GF-D8 (cell line): ENCODE data around the gene EGLN1.
"Not testable (repeated sequence)": the region's sequence is repeated elsewhere in the genome, so short reads cannot be mapped to it uniquely, and the experiment has no call there.

Experiments
- DNase-seq: peaks from one replicate; lab custom pipeline; 2025; lab: John Stamatoyannopoulos, UW

The EGLN1 gene

GRCh38 chr1:231359113-231359512, 63.0 kb downstream of the EGLN1 start:
- DNase-seq, result peak; percentile 85

- peak; percentile 40 for DNase-seq
Measured at GRCh38 chr1:231357831-231358354, 64.2 kb downstream of the EGLN1 start.

GRCh38 chr1:231357187-231357772, 64.8 kb downstream of the EGLN1 start:
- no peak for DNase-seq

GRCh38 chr1:231355171-231355570, 66.9 kb downstream of the EGLN1 start:
- DNase-seq, result no peak

- DNase-seq, result no peak
Measured at GRCh38 chr1:231354330-231355020, 67.6 kb downstream of the EGLN1 start.

GRCh38 chr1:231353086-231353485, 69.0 kb downstream of the EGLN1 start:
- DNase-seq, result no peak

- DNase-seq, result no peak
Measured at GRCh38 chr1:231351816-231352215, 70.3 kb downstream of the EGLN1 start.

- not testable (repeated sequence) for DNase-seq
Measured at GRCh38 chr1:231348856-231349255, 73.2 kb downstream of the EGLN1 start.

GRCh38 chr1:231348442-231348841, 73.6 kb downstream of the EGLN1 start:
- DNase-seq, result no peak

- no peak for DNase-seq
Measured at GRCh38 chr1:231347961-231348360, 74.1 kb downstream of the EGLN1 start.

GRCh38 chr1:231340328-231341013, 81.6 kb downstream of the EGLN1 start:
- no peak for DNase-seq

GRCh38 chr1:231338270-231339128, 83.6 kb downstream of the EGLN1 start, which contains the start of gene SPRTN:
Gene SPRTN, plus strand, starts transcription at chr1:231338293. Its CDS starts 91 bp downstream, at chr1:231338384.
- no peak for DNase-seq

- DNase-seq, result peak; percentile 85
Measured at GRCh38 chr1:231337472-231338269, 84.4 kb downstream of the EGLN1 start, which contains the start of gene EXOC8. Gene EXOC8, minus strand, starts transcription at chr1:231337852. Its CDS starts 107 bp downstream, at chr1:231337745.

GRCh38 chr1:231337043-231337471, 85.0 kb downstream of the EGLN1 start:
- DNase-seq, result no peak

GRCh38 chr1:231335663-231336602, 86.2 kb downstream of the EGLN1 start:
- no peak for DNase-seq

GRCh38 chr1:231334952-231335351, 87.1 kb downstream of the EGLN1 start:
- no peak for DNase-seq

GRCh38 chr1:231334079-231334666, 87.9 kb downstream of the EGLN1 start:
- DNase-seq, result no peak

- no peak for DNase-seq
Measured at GRCh38 chr1:231332761-231333160, 89.3 kb downstream of the EGLN1 start.

- DNase-seq, result no peak
Measured at GRCh38 chr1:231329483-231329882, 92.6 kb downstream of the EGLN1 start.
